NB4 (cell line): Measurements from ENCODE around the gene TRIM54.

Experiments used
- DNase-seq: peaks from one replicate; pipeline ENCODE4 v3.0.0; 2010; ENCODE audit warnings: low read depth
- H3K4me3 ChIP-seq: one replicate; pipeline ENCODE4 v1.5.1; 2011; ENCODE audit warnings: mild to moderate bottlenecking, low read depth, low read length, moderate library complexity
- MAX ChIP-seq: IDR thresholded peaks from 2 replicates; pipeline ENCODE4 v1.6.1; 2011; ENCODE audit warnings: low read depth, low read length
- MYC ChIP-seq: IDR thresholded peaks from 2 replicates; pipeline ENCODE4 v1.6.1; 2011; ENCODE audit warnings: low read depth, low read length
- POLR2A ChIP-seq: IDR thresholded peaks from 2 replicates; pipeline ENCODE4 v1.6.1; 2011; ENCODE audit warnings: mild to moderate bottlenecking; ENCODE audit not compliant: insufficient read length; ENCODE audit errors: extremely low read depth
- TF ChIP-seq, protein P1 (sequence below): IDR thresholded peaks from one replicate; pipeline ENCODE4 v1.5.1; 2012; ENCODE audit warnings: low read depth, low read length

TRIM54 gene

GRCh38 chr2:27356382-27357181 is 74.4 kb downstream of the TRIM54 start, which contains the start of gene GTF3C2:
Gene GTF3C2 (minus strand): TSS chr2:27356764. CDS start chr2:27343554, 13,210 bp downstream.
- DNase-seq, result peak; percentile 100
- TF ChIP-seq POLR2A (peak; percentile 58), MYC (peak; percentile 97), MAX (peak; percentile 98)
- TF ChIP-seq, protein P1, sequence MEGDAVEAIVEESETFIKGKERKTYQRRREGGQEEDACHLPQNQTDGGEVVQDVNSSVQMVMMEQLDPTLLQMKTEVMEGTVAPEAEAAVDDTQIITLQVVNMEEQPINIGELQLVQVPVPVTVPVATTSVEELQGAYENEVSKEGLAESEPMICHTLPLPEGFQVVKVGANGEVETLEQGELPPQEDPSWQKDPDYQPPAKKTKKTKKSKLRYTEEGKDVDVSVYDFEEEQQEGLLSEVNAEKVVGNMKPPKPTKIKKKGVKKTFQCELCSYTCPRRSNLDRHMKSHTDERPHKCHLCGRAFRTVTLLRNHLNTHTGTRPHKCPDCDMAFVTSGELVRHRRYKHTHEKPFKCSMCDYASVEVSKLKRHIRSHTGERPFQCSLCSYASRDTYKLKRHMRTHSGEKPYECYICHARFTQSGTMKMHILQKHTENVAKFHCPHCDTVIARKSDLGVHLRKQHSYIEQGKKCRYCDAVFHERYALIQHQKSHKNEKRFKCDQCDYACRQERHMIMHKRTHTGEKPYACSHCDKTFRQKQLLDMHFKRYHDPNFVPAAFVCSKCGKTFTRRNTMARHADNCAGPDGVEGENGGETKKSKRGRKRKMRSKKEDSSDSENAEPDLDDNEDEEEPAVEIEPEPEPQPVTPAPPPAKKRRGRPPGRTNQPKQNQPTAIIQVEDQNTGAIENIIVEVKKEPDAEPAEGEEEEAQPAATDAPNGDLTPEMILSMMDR, result no peak
- H3K4me3 ChIP-seq, result peak within 1 kb of the TSS; percentile 81
